HG02759 (cell line): ENCODE results near the gene KDM5B.

Experiments
- ATAC-seq: cut with Tn5 transposase; IDR thresholded peaks from one replicate; pipeline ENCODE4 v1.9.1; 2021; ENCODE audit warnings: mild to moderate bottlenecking, moderate library complexity; ENCODE audit not compliant: unreplicated experiment

The KDM5B gene

GRCh38 chr1:202688401-202688800 is 119.8 kb downstream of the KDM5B start:
- ATAC-seq: no peak

DNA sequence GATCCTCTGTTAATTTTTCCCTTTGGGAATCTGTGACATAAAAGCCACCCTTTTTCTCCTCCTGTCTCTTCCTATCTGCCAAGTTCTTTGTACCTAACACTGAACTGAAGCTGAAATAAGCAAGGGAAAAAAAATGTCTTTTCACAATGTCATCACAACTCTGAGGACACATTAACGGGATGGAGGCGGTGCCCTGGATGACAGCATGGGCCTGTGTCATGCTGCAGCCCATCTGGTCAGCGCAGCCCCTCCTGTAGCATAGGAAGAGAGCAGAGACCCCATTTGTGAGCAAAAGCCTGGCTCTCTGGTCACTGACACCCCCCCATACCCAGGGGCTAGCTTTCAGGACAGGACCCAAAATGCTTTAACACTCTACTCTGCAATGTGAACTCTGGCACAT is 120.4 kb downstream of the KDM5B start:
- ATAC-seq: no peak

DNA sequence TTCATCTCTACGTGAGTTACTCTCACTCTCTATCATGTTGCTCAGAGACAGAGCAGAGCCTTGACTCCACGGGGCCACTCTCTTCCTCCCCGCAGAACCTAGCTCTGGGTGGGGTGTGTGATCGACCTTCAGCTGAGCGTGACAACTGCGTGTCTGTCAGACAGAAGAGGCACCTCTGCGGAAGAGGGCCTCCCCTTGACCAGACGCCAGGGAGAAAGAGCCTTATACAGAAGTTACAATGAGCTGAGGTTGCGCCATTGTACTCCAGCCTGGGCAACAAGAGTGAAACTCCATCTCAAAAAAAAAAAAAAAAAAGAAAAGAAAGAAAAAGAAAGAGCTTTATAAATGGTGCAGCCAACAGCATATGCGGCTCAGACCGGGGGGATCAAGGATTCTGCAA is 120.9 kb downstream of the KDM5B start:
- no peak for ATAC-seq

DNA sequence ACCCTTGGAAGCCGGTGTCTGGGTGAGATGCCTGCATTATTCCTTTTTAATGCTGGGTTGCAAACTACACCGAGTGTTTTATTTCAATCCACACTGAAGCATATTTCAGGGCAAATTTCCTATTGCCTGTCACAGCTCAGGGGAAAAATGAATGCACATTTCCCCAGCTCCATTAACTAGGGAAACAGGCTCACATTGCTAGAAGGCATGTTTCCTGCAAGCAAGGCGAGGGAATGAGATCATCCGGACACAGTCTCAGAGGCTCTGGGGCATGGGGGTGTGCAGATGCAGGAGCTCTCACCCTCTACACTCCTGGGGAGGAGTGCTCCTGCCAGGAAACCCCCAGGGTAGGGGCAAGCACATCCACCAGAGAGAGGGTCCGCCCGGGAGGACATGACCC is 122.6 kb downstream of the KDM5B start:
- no peak for ATAC-seq

- ATAC-seq: no peak
Observed at GRCh38 chr1:202684716-202685115, 123.5 kb downstream of the KDM5B start.

- ATAC-seq: no peak
Observed at GRCh38 chr1:202683029-202683428, 125.2 kb downstream of the KDM5B start.

GRCh38 chr1:202682477-202682876 is 125.7 kb downstream of the KDM5B start:
- ATAC-seq: no peak

GRCh38 chr1:202681736-202682420 is 126.3 kb downstream of the KDM5B start:
- ATAC-seq: no peak

- no peak for ATAC-seq
Observed at GRCh38 chr1:202680586-202681352, 127.5 kb downstream of the KDM5B start.

GRCh38 chr1:202679406-202680177 is 128.6 kb downstream of the KDM5B start:
- no peak for ATAC-seq

DNA sequence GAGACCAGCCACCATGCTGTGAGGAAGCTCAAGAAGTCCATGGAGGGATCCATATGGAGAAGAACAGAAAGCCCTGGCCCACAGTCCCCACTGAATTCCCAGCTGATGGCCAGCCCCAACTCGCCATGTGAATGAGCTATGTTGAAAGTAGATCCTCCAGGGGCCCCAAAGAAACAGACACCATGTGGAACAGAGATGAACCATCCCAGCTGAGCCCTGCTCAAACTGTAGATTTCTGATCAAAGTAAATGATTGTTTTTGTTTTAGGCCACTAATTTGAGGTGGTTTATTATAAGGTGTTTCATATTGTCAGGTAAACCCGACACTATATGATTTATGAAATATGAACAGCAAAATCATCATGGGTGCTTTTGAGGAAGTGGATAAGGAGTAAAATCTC is 130.8 kb downstream of the KDM5B start:
- no peak for ATAC-seq
